Body of pancreas (tissue), 4 donors: ENCODE data around the gene AVPI1.

Experiments used
- CTCF ChIP-seq, 7 experiments: fragments of 450-650 bp in 4 of 7; fragments of 200-600 bp in 3 of 7; sonication (generic) in 3 of 7; IDR thresholded peaks; one replicate each; pipeline ENCODE4 v1.5.1; 2016 to 2019; ENCODE audit warnings: antibody characterized with exemption in 7 of 7
- POLR2A ChIP-seq, 3 donors: fragments of 450-650 bp; IDR thresholded peaks; one replicate each; pipeline ENCODE4 v1.6.1; 2016; ENCODE audit warnings: antibody characterized with exemption in 3 of 3, mild to moderate bottlenecking in 2 of 3

GRCh38 chr10:97731346-97732051, 44.5 kb upstream of the AVPI1 start:
- TF ChIP-seq CTCF (IDR thresholded peaks at IDR 0.05) (peak; percentile 59 to 94 (median 88)), POLR2A (IDR thresholded peaks at IDR 0.05) (no peak)
